COR-L47 (cell line): ENCODE data around the gene SUPV3L1.

ENCODE experiments used
- DNase-seq: peaks from one replicate; lab custom pipeline; 2025; lab: John Stamatoyannopoulos, UW

The SUPV3L1 gene

GRCh38 chr10:69208761-69209160 lies 28.7 kb downstream of the SUPV3L1 start:
- no peak for DNase-seq

GRCh38 chr10:69209787-69210484 lies 29.9 kb downstream of the SUPV3L1 start:
- DNase-seq: no peak

- DNase-seq: no peak
These were observed 31.1 kb downstream of the SUPV3L1 start for GRCh38 chr10:69211104-69211503.

- DNase-seq: no peak
These were observed 31.5 kb downstream of the SUPV3L1 start for GRCh38 chr10:69211524-69211923.

- no peak for DNase-seq
These were observed 33.7 kb downstream of the SUPV3L1 start for GRCh38 chr10:69213591-69214311.

- DNase-seq: no peak
These were observed 34.7 kb downstream of the SUPV3L1 start for GRCh38 chr10:69214666-69215131.

- DNase-seq: no peak
These were observed 35.6 kb downstream of the SUPV3L1 start for GRCh38 chr10:69215405-69216171.

- no peak for DNase-seq
These were observed 36.6 kb downstream of the SUPV3L1 start for GRCh38 chr10:69216577-69217118.

- DNase-seq: no peak
These were observed 37.2 kb downstream of the SUPV3L1 start for GRCh38 chr10:69217119-69217754.

- DNase-seq: no peak
These were observed 38.8 kb downstream of the SUPV3L1 start for GRCh38 chr10:69218831-69219230.

GRCh38 chr10:69220041-69220451 lies 40.0 kb downstream of the SUPV3L1 start, which contains the start of gene HKDC1:
Gene HKDC1 (plus strand): TSS chr10:69220332. CDS start chr10:69220436, 104 bp downstream.
- no peak for DNase-seq

DNA sequence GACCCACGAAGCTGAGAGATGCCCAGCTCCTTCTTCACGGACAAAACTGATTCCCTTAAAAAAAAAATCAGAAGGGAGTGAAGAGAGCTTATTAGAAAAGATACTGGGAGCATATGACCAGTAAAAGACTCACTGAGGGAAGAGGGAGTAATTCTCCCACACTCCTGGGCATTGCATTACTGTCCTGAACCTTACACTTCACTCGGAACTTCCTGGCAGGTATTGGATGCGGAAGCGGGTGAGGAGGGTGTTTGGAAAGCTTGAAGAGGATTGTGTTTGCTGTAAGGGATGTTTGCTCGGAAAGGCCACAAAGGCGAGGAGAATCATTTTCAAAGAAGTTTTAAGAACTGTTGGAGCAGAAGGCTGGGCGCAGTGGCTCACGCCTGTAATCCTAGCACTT lies 40.5 kb downstream of the SUPV3L1 start:
- DNase-seq: no peak

GRCh38 chr10:69222157-69223027 lies 42.4 kb downstream of the SUPV3L1 start:
- DNase-seq: no peak

GRCh38 chr10:69223028-69223342 lies 43.0 kb downstream of the SUPV3L1 start:
- DNase-seq: no peak

DNA sequence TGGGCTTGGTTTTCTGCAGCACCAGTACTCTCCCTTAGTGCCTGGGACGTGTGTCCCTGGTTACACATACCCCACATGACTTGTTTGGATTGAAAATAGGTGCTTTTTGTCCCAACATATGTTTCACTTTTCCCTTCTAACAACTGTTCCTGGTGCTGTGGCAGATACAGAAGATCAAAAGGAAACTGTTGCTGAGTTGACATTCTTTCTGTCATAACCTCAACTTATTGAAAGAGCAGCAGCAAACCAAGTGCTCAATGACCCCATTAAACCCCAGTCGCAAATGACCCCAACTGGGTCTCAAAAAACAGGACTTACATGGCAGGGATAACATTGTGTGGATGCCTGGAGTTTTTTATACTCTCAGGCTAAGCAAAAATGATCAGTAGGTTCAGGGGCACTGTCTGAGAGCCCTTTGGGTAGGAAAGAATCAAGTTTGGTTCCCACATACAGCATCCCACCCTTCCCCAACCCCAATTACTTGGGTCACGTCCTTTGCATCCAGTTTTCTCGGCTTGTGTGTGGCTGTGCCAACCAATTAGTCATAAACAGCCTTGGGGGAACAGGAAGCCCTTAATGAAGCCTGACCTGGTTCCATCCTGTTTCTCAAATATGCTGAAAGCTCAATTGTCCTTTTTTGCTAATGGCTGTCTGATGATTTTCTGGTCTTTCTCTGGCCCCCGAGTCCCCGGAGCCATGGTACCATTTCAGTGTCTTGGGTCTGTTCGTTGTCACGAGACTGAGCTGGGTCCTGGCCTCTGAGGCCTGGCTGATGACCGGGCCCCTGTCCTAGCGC lies 45.0 kb downstream of the SUPV3L1 start:
- DNase-seq: no peak

GRCh38 chr10:69225681-69226080 lies 45.6 kb downstream of the SUPV3L1 start:
- no peak for DNase-seq

DNA sequence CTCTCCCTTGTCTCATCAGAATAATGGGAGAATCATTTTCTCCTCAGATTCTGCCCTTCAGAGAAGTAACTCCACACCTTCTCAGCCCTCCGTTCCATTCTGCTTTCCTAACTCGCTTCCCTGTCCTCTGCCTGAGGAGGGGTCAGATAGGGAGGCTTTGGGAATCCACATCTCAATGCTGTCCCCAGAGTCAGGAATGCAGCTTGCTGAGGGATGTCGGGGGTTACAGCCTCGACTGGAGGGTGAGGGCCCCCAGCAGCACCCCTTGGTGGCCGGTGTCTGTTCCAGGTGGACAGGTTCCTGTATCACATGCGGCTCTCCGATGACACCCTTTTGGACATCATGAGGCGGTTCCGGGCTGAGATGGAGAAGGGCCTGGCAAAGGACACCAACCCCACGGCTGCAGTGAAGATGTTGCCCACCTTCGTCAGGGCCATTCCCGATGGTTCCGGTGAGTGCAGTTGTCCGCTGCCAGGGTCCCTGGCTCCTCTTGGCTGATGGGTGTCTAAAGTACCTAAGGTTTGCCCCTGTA lies 47.0 kb downstream of the SUPV3L1 start:
- no peak for DNase-seq

DNA sequence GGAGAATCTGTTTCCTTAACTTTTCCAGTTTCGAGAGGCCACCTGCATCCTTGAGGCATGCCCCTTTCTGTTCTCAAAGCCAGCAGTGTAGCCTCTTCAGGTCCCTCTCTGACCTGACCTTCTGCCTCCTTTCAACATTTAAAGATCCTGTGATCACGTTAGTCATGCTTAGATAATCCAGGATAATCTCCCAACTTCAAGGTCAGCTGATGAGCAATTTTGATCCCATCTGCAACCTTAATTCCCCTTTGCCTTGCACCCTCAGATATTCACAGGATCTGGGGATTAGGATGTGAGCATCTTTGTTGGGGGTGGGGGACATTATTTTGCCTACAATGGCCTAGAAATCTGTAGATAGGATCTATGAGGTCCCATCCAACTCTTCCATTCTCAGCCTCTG lies 48.1 kb downstream of the SUPV3L1 start:
- no peak for DNase-seq

GRCh38 chr10:69229616-69229916 lies 49.5 kb downstream of the SUPV3L1 start:
- no peak for DNase-seq

DNA sequence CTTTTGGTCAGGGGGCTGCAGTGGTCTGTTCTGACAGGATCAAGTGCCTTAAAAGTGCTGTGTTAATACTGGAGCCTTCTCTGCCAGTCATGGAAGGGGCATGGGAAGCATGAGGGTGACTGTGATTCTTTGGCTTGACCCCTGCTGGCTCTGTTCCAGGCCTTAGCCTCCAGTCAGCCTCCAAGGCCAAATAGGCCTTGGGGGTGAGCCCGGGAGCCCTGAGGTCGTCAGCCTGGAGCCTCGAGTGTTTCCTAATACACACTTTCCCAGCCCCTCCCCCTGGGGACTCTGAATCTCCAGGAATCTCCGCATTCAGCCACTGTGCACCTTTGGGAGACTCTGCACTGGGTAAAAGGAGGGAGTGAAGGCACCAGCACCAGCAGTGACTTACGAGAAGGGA lies 50.1 kb downstream of the SUPV3L1 start:
- no peak for DNase-seq
